T-helper 17 cell (primary cell): ENCODE results near the gene SPAG4. TPM values are rescaled to one million over a fixed set of nuclear protein-coding genes. Genes with fewer than 3 reads are reported as not detected.

Experiments used
- ATAC-seq: fragments of 150-1000 bp; cut with Tn5 transposase; 2 replicates; pipeline ENCODE4 v1.10.0; 2021; ENCODE audit warnings: mild to moderate bottlenecking, moderate library complexity
- DNase-seq, 3 donors: peaks; one replicate each; pipeline versions ENCODE4 v3.0.0 to v3.0.0-alpha.2; 2020 to 2021
- H3K9me3 ChIP-seq: one replicate; pipeline ENCODE4 v1.7.0; 2013; ENCODE audit warnings: low read length, mild to moderate bottlenecking; ENCODE audit not compliant: control insufficient read depth, poor library complexity, severe bottlenecking
- H3K27ac Mint-ChIP-seq: one replicate; pipeline ENCODE4 v1.8.0; 2022; ENCODE audit warnings: mild to moderate bottlenecking, moderate library complexity, mixed read lengths
- H3K27me3 Mint-ChIP-seq: one replicate; pipeline ENCODE4 v1.8.0; 2022; ENCODE audit warnings: mixed read lengths
- H3K36me3 Mint-ChIP-seq: one replicate; pipeline ENCODE4 v1.8.0; 2022; ENCODE audit warnings: low read depth, mixed read lengths
- H3K4me1 Mint-ChIP-seq: one replicate; pipeline ENCODE4 v1.8.0; 2022; ENCODE audit warnings: mild to moderate bottlenecking, mixed read lengths
- H3K4me3 Mint-ChIP-seq: one replicate; pipeline ENCODE4 v1.8.0; 2022; ENCODE audit warnings: mild to moderate bottlenecking, moderate library complexity, mixed read lengths
- total RNA-seq, 4 donors: library from RNA in 2 of 4; stranded (reverse) in 2 of 4; gene quantifications; one replicate each; pipeline ENCODE4 v1.2.3 and lab custom pipeline; 2022 to 2026

Gene SPAG4, protein sequence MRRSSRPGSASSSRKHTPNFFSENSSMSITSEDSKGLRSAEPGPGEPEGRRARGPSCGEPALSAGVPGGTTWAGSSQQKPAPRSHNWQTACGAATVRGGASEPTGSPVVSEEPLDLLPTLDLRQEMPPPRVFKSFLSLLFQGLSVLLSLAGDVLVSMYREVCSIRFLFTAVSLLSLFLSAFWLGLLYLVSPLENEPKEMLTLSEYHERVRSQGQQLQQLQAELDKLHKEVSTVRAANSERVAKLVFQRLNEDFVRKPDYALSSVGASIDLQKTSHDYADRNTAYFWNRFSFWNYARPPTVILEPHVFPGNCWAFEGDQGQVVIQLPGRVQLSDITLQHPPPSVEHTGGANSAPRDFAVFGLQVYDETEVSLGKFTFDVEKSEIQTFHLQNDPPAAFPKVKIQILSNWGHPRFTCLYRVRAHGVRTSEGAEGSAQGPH
- total RNA-seq (10 to 100 TPM; 13.7 to 15.7 TPM), total RNA-seq (lab: John Stamatoyannopoulos, UW) (2.9 to 10.6 reads per million in 2 donors)

DNA sequence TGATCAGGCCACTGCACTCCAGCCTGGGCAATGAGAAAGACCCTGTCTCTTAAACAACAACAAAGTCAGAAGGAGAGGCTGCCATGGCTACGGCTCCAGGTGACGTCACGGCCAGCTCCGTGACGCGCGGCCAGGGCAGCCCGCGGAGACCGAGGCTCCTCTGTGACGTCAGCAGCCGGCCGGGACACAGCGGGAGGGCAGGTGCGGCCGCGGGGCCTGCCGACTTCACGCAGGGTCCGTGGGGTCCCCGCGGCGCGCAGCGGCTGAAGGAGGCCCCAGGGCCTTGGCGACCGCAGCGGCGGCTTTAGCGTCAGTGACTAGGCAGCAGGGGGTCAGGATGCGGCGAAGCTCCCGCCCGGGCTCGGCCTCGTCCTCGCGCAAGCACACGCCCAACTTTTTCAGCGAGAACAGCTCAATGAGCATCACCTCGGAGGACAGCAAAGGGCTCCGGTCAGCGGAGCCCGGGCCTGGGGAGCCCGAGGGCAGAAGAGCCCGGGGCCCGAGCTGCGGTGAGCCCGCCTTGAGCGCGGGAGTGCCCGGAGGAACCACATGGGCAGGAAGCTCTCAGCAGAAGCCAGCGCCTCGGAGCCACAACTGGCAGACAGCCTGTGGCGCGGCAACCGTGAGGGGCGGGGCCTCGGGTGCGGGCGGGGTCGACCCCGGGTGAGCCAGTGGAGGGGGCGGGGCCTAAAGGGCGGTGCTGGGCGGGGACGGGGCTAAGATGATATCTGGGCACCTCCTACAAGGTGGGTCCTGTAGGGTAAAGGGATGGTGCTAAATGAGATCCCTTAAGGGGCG, at the start of gene SPAG4:
Gene SPAG4 (plus strand): TSS at position 163 of the 798 bp plus-strand sequence. CDS start 175 bp downstream, at position 338.
- H3K36me3 Mint-ChIP-seq: no peaks in the 10 kb centered on the region
- no peaks in the 10 kb centered on the region for H3K9me3 ChIP-seq
- DNase-seq: peak; percentile 100
- ATAC-seq: peak; percentile 85
- H3K4me1 Mint-ChIP-seq: peaks cover 23% of the 10 kb centered on the region
- H3K4me3 Mint-ChIP-seq: peak within 1 kb of the TSS; percentile 89
- H3K27me3 Mint-ChIP-seq: no peaks in the 10 kb centered on the region
- H3K27ac Mint-ChIP-seq: peak within 1 kb of the TSS; percentile 97

- Mint-ChIP-seq H3K27ac (no peak overlapping the region), H3K27me3 (peaks cover 8% of the 10 kb centered on the region), H3K4me3 (no peak overlapping the region), H3K4me1 (peaks cover 6% of the 10 kb centered on the region), H3K36me3 (peaks cover 2% of the 10 kb centered on the region)
- ATAC-seq (no peak), DNase-seq (no peak)
- no peaks in the 10 kb centered on the region for H3K9me3 ChIP-seq
These were observed 47.0 kb upstream of the SPAG4 start for GRCh38 chr20:35568645-35569044.

- H3K9me3 ChIP-seq: no peaks in the 10 kb centered on the region
- Mint-ChIP-seq H3K36me3 (peaks cover 4% of the 10 kb centered on the region), H3K27me3 (peaks cover 4% of the 10 kb centered on the region), H3K4me3 (no peak overlapping the region), H3K4me1 (peaks cover 4% of the 10 kb centered on the region), H3K27ac (peak overlapping the region; percentile 34)
- ATAC-seq: no peak
- DNase-seq: no peak
These were observed 44.1 kb upstream of the SPAG4 start for GRCh38 chr20:35571555-35571954.

DNA sequence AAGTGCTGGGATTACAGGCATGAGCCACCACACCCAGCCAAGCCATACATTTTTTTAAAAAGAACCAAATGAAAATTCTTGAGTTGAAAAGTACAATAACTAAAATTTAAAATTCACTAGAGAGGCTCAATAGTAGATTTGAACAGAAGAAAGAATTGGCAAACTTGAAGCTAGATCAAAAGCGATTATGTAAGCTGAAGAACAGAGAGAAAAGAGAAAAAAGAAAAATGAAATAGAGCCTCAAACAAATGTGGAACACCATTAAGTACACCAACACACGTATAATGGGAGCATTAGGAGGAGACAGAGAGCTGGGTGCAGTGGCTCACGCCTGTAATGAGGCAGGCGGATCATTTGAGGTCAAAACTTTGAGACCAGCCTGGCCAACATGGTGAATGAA, 42.8 kb upstream of the SPAG4 start:
- Mint-ChIP-seq H3K27me3 (no peaks in the 10 kb centered on the region), H3K4me3 (no peak overlapping the region), H3K27ac (no peak overlapping the region), H3K36me3 (peaks cover 4% of the 10 kb centered on the region), H3K4me1 (peaks cover 2% of the 10 kb centered on the region)
- no peak for ATAC-seq
- no peak for DNase-seq
- no peaks in the 10 kb centered on the region for H3K9me3 ChIP-seq

- no peak overlapping the region for H3K27ac Mint-ChIP-seq
- no peaks in the 10 kb centered on the region for H3K27me3 Mint-ChIP-seq
- H3K36me3 Mint-ChIP-seq: peaks cover 4% of the 10 kb centered on the region
- DNase-seq (no peak), ATAC-seq (no peak)
- H3K4me1 Mint-ChIP-seq: no peaks in the 10 kb centered on the region
- no peak overlapping the region for H3K4me3 Mint-ChIP-seq
- no peaks in the 10 kb centered on the region for H3K9me3 ChIP-seq
These were observed 39.7 kb upstream of the SPAG4 start for GRCh38 chr20:35575958-35576357.

DNA sequence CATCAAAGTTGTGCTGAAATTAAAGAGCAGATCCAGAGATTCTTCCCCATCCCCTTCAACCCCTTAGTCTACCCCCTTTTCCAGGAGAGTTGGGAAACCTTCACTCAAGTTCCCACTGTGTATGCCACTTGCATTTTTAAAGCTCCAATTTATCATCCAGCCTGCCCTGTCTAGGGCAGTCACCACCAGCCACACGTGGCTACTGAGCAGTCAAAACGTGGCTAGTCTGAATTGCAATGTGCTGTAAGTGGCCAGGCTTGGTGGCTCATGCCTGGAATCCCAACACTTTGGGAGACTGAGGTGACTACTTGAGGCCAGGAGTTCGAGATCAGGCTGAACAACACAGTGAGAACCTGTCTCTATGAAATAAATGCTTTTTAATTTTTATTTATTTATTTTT, 38.8 kb upstream of the SPAG4 start:
- no peak overlapping the region for H3K27ac Mint-ChIP-seq
- no peaks in the 10 kb centered on the region for H3K4me1 Mint-ChIP-seq
- ATAC-seq (no peak), DNase-seq (no peak)
- no peak overlapping the region for H3K4me3 Mint-ChIP-seq
- H3K27me3 Mint-ChIP-seq: no peaks in the 10 kb centered on the region
- H3K9me3 ChIP-seq: no peaks in the 10 kb centered on the region
- peaks cover 2% of the 10 kb centered on the region for H3K36me3 Mint-ChIP-seq

GRCh38 chr20:35578469-35578868, 37.2 kb upstream of the SPAG4 start:
- H3K4me1 Mint-ChIP-seq: no peaks in the 10 kb centered on the region
- no peak for ATAC-seq
- peaks cover 6% of the 10 kb centered on the region for H3K36me3 Mint-ChIP-seq
- no peak overlapping the region for H3K4me3 Mint-ChIP-seq
- H3K27me3 Mint-ChIP-seq: no peaks in the 10 kb centered on the region
- DNase-seq: no peak
- no peak overlapping the region for H3K27ac Mint-ChIP-seq
- no peaks in the 10 kb centered on the region for H3K9me3 ChIP-seq

- Mint-ChIP-seq H3K4me3 (no peak overlapping the region), H3K27ac (no peak overlapping the region), H3K4me1 (no peaks in the 10 kb centered on the region), H3K27me3 (no peaks in the 10 kb centered on the region), H3K36me3 (peaks cover 4% of the 10 kb centered on the region)
- no peak for DNase-seq
- H3K9me3 ChIP-seq: no peaks in the 10 kb centered on the region
- ATAC-seq: no peak
These were observed 36.4 kb upstream of the SPAG4 start for GRCh38 chr20:35579196-35579595.

GRCh38 chr20:35582131-35582530, 33.5 kb upstream of the SPAG4 start:
- no peaks in the 10 kb centered on the region for H3K9me3 ChIP-seq
- H3K36me3 Mint-ChIP-seq: peaks cover 8% of the 10 kb centered on the region
- peaks cover 8% of the 10 kb centered on the region for H3K27me3 Mint-ChIP-seq
- no peak for ATAC-seq
- no peaks in the 10 kb centered on the region for H3K4me1 Mint-ChIP-seq
- H3K4me3 Mint-ChIP-seq: no peak overlapping the region
- H3K27ac Mint-ChIP-seq: no peak overlapping the region
- DNase-seq: no peak

- peaks cover 8% of the 10 kb centered on the region for H3K27me3 Mint-ChIP-seq
- no peak for ATAC-seq
- H3K9me3 ChIP-seq: no peaks in the 10 kb centered on the region
- H3K36me3 Mint-ChIP-seq: peaks cover 8% of the 10 kb centered on the region
- H3K4me3 Mint-ChIP-seq: no peak overlapping the region
- DNase-seq: no peak
- no peaks in the 10 kb centered on the region for H3K4me1 Mint-ChIP-seq
- no peak overlapping the region for H3K27ac Mint-ChIP-seq
These were observed 32.8 kb upstream of the SPAG4 start for GRCh38 chr20:35582741-35583404.

- Mint-ChIP-seq H3K27me3 (peaks cover 8% of the 10 kb centered on the region), H3K36me3 (peaks cover 8% of the 10 kb centered on the region)
These were observed 31.7 kb upstream of the SPAG4 start for GRCh38 chr20:35583636-35584560.

DNA sequence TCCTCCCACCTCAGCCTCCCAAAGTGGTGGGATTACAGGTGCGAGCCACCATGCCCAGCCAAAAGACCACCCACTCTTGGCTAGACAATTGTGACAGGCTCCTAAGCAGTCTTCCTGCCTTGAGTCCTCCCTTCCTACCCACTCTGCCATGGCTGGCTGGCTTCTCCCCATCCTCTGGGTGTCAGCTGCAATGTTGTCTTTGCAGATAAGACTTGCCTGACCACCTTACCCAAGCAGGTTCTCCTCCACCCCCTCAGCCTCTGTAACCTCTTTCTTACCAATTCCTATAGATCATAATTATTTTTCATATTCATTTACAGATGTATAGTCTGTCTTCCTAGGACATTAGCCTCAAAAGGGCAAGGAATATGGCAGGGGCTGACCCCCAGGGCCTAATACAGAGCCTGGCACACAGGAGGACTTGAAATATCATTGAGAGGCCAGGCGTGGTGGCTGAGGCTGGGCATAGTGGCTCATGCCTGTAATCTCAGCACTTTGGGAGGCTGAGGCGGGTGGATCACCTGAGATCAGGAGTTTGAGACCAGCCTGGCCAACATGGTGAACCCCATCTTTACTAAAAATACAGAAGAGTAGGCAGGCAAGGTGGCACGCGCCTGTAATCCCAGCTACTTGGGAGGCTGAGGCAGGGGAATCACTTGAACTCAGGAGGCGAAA, 28.7 kb upstream of the SPAG4 start:
- Mint-ChIP-seq H3K36me3 (peaks cover 8% of the 10 kb centered on the region), H3K4me1 (no peaks in the 10 kb centered on the region), H3K4me3 (no peak overlapping the region), H3K27ac (no peak overlapping the region), H3K27me3 (peaks cover 8% of the 10 kb centered on the region)
- DNase-seq (no peak), ATAC-seq (no peak)
- H3K9me3 ChIP-seq: no peaks in the 10 kb centered on the region

More at GRCh38 chr20:35583636-35584560, 31.7 kb upstream of the SPAG4 start:
- no peaks in the 10 kb centered on the region for H3K9me3 ChIP-seq
- no peak overlapping the region for H3K4me3 Mint-ChIP-seq
- H3K4me1 Mint-ChIP-seq: no peaks in the 10 kb centered on the region
- DNase-seq (no peak), ATAC-seq (no peak)
- H3K27ac Mint-ChIP-seq: no peak overlapping the region
